Skeletal muscle satellite cell (primary cell): ENCODE measurements around the gene CDK10.
"Not testable (repeated sequence)": the region's sequence is repeated elsewhere in the genome, so short reads cannot be mapped to it uniquely, and the experiment has no call there.

Experiments
- H3K27me3 ChIP-seq: 2 replicates; pipeline ENCODE4 v1.7.0; 2013; ENCODE audit warnings: low read length; ENCODE audit not compliant: control insufficient read depth, insufficient read depth
- H3K36me3 ChIP-seq: 2 replicates; pipeline ENCODE4 v1.7.0; 2013; ENCODE audit warnings: mild to moderate bottlenecking, control low read depth, low read length; ENCODE audit not compliant: insufficient read depth
- H3K4me1 ChIP-seq: 2 replicates; pipeline ENCODE4 v1.7.0; 2013; ENCODE audit warnings: low read length; ENCODE audit not compliant: control insufficient read depth, insufficient read depth
- H3K4me2 ChIP-seq: 2 replicates; pipeline ENCODE4 v1.7.0; 2013; ENCODE audit warnings: mild to moderate bottlenecking, low read length
- H3K4me3 ChIP-seq: 2 replicates; pipeline ENCODE4 v1.7.0; 2013; ENCODE audit warnings: low read length
- H3K9ac ChIP-seq: 2 replicates; pipeline ENCODE4 v1.7.0; 2013; ENCODE audit warnings: mild to moderate bottlenecking, low read depth, low read length, moderate library complexity
- H3K9me3 ChIP-seq: replicated peaks from 2 replicates; pipeline ENCODE4 v1.7.0; 2013; ENCODE audit warnings: mild to moderate bottlenecking, control low read depth, low read length

CDK10 gene

GRCh38 chr16:89669755-89670154 is 16.7 kb upstream of the CDK10 start:
- peaks cover 5% of the 10 kb centered on the region for H3K4me1 ChIP-seq
- no peaks in the 10 kb centered on the region for H3K36me3 ChIP-seq
- H3K9me3 ChIP-seq, result no peaks in the 10 kb centered on the region
- H3K27me3 ChIP-seq, result no peaks in the 10 kb centered on the region
- no peak overlapping the region for H3K4me3 ChIP-seq
- no peak overlapping the region for H3K4me2 ChIP-seq
- no peak overlapping the region for H3K9ac ChIP-seq

GRCh38 chr16:89670496-89671431 is 15.7 kb upstream of the CDK10 start:
- no peak overlapping the region for H3K4me3 ChIP-seq
- H3K9ac ChIP-seq, result no peak overlapping the region
- peaks cover 5% of the 10 kb centered on the region for H3K4me1 ChIP-seq
- no peaks in the 10 kb centered on the region for H3K36me3 ChIP-seq
- H3K27me3 ChIP-seq, result no peaks in the 10 kb centered on the region
- H3K9me3 ChIP-seq, result no peaks in the 10 kb centered on the region
- no peak overlapping the region for H3K4me2 ChIP-seq

DNA sequence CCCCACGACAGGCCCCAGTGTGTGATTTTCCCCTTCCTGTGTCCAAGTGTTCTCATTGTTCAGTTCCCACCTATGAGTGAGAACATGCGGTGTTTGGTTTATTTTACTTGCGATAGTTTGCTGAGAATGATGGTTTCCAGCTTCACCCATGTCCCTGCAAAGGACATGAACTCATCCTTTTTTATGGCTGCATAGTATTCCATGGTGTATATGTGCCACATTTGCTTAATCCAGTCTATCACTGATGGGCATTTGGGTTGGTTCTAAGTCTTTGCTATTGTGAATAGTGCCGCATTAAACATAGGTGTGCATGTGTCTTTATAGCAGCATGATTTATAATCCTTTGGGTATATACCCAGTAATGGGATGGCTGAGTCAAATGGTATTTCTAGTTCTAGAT is 14.9 kb upstream of the CDK10 start:
- H3K36me3 ChIP-seq, H3K4me1 ChIP-seq, H3K4me3 ChIP-seq, H3K9me3 ChIP-seq, H3K4me2 ChIP-seq, H3K27me3 ChIP-seq, H3K9ac ChIP-seq: not testable (repeated sequence)

GRCh38 chr16:89672177-89672941 is 14.1 kb upstream of the CDK10 start:
- no peak overlapping the region for H3K4me3 ChIP-seq
- no peak overlapping the region for H3K9ac ChIP-seq
- H3K9me3 ChIP-seq, result no peaks in the 10 kb centered on the region
- H3K36me3 ChIP-seq, result no peaks in the 10 kb centered on the region
- H3K4me2 ChIP-seq, result no peak overlapping the region
- H3K27me3 ChIP-seq, result no peaks in the 10 kb centered on the region
- H3K4me1 ChIP-seq, result peaks cover 5% of the 10 kb centered on the region

- H3K4me1 ChIP-seq, result no peaks in the 10 kb centered on the region
- H3K9ac ChIP-seq, result no peak overlapping the region
- peaks cover 2% of the 10 kb centered on the region for H3K36me3 ChIP-seq
- H3K4me2 ChIP-seq, result no peak overlapping the region
- no peaks in the 10 kb centered on the region for H3K27me3 ChIP-seq
- no peaks in the 10 kb centered on the region for H3K9me3 ChIP-seq
- H3K4me3 ChIP-seq, result no peak overlapping the region
Measured at GRCh38 chr16:89678258-89678657, 8.2 kb upstream of the CDK10 start.

DNA sequence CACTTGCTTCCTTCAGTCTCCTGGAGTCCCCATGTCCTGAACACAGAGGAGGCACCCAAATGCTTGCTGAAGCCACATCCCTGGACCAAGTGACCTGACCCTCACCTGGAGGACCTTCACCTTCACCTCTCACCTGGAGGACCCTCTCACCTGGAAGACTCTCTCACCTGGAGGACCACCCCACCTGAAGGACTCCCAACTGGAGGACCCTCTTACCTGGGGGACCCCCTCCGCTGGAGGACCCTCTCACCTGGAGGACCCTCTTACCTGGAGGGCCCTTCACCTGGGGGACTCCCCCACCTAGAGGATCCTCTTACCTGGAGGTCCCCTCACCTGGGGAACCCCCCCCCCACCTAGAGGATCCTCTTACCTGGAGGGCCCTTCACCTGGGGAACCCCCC is 573 bp upstream of the CDK10 start:
- Histone ChIP-seq H3K9ac (no peak overlapping the region), H3K4me2 (peak overlapping the region; percentile 99), H3K4me3 (no peak overlapping the region), H3K27me3 (no peaks in the 10 kb centered on the region), H3K4me1 (peaks cover 8% of the 10 kb centered on the region), H3K9me3 (no peaks in the 10 kb centered on the region), H3K36me3 (peaks cover 19% of the 10 kb centered on the region)

- peak overlapping the region; percentile 92 for H3K4me3 ChIP-seq
- H3K4me1 ChIP-seq, result peaks cover 8% of the 10 kb centered on the region
- H3K9me3 ChIP-seq, result no peaks in the 10 kb centered on the region
- peak overlapping the region; percentile 85 for H3K9ac ChIP-seq
- H3K36me3 ChIP-seq, result peaks cover 28% of the 10 kb centered on the region
- peak overlapping the region; percentile 99 for H3K4me2 ChIP-seq
- no peaks in the 10 kb centered on the region for H3K27me3 ChIP-seq
Measured at GRCh38 chr16:89687092-89687940, 827 bp downstream of the CDK10 start.

- no peak overlapping the region for H3K4me2 ChIP-seq
- H3K4me3 ChIP-seq, result no peak overlapping the region
- no peaks in the 10 kb centered on the region for H3K9me3 ChIP-seq
- H3K36me3 ChIP-seq, result peaks cover 34% of the 10 kb centered on the region
- H3K27me3 ChIP-seq, result no peaks in the 10 kb centered on the region
- no peak overlapping the region for H3K9ac ChIP-seq
- peaks cover 8% of the 10 kb centered on the region for H3K4me1 ChIP-seq
Measured at GRCh38 chr16:89688395-89688794, 1.9 kb downstream of the CDK10 start.

GRCh38 chr16:89689142-89689541 is 2.7 kb downstream of the CDK10 start:
- Histone ChIP-seq H3K4me3 (no peak overlapping the region), H3K4me2 (no peak overlapping the region), H3K36me3 (peaks cover 41% of the 10 kb centered on the region), H3K4me1 (peaks cover 8% of the 10 kb centered on the region), H3K9ac (no peak overlapping the region), H3K27me3 (no peaks in the 10 kb centered on the region), H3K9me3 (no peaks in the 10 kb centered on the region)

DNA sequence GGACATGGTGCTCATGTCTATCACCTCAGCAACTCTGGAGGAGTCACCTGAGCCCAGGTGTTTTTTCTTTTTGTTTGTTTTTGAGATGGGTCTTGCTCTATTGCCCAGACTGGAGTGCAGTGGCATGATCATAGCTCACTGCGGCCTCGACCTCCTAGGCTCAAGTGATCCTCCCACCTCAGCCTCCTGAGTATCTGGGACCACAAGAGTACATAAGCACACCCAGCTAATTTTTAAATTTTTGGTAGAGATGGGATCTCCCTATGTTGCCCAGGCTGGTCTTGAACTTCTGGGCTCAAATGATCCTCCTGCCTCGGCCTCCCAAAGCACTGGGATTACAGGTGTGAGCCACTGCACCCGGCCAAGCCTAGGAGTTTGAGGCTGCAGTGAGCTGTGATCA is 3.1 kb downstream of the CDK10 start:
- H3K36me3 ChIP-seq, result peaks cover 45% of the 10 kb centered on the region
- H3K27me3 ChIP-seq, H3K4me3 ChIP-seq, H3K4me1 ChIP-seq, H3K4me2 ChIP-seq, H3K9me3 ChIP-seq, H3K9ac ChIP-seq: not testable (repeated sequence)

- peaks cover 8% of the 10 kb centered on the region for H3K4me1 ChIP-seq
- H3K27me3 ChIP-seq, result no peaks in the 10 kb centered on the region
- H3K9ac ChIP-seq, result no peak overlapping the region
- H3K36me3 ChIP-seq, result peaks cover 49% of the 10 kb centered on the region
- H3K4me2 ChIP-seq, result no peak overlapping the region
- H3K9me3 ChIP-seq, result no peaks in the 10 kb centered on the region
- H3K4me3 ChIP-seq, result no peak overlapping the region
Measured at GRCh38 chr16:89690392-89690901, 4.0 kb downstream of the CDK10 start.
